Activated naive CD8-positive, alpha-beta T cell treated with anti-CD3 and anti-CD28 coated beads, Interleukin-2, amount 50 U/mL, for 24 hours (primary cell): ENCODE results near the gene POLR3A.

Source experiments
- ATAC-seq: fragments of 150-1000 bp; cut with Tn5 transposase; one replicate; pipeline ENCODE4 v1.10.0; 2021
- DNase-seq: peaks from one replicate; pipeline ENCODE4 v3.0.0; 2021
- H3K27ac Mint-ChIP-seq: one replicate; pipeline ENCODE4 v1.8.0; 2021; ENCODE audit warnings: mild to moderate bottlenecking, mixed read lengths
- H3K27me3 Mint-ChIP-seq: one replicate; pipeline ENCODE4 v1.8.0; 2021; ENCODE audit warnings: mixed read lengths
- H3K36me3 Mint-ChIP-seq: one replicate; pipeline ENCODE4 v1.8.0; 2021; ENCODE audit warnings: low read depth, mixed read lengths
- H3K4me1 Mint-ChIP-seq: one replicate; pipeline ENCODE4 v1.8.0; 2021; ENCODE audit warnings: mixed read lengths
- H3K4me3 Mint-ChIP-seq: one replicate; pipeline ENCODE4 v1.8.0; 2021; ENCODE audit warnings: mild to moderate bottlenecking, moderate library complexity, mixed read lengths
- H3K9me3 Mint-ChIP-seq: one replicate; pipeline ENCODE4 v1.8.0; 2021; ENCODE audit warnings: mixed read lengths

Gene POLR3A

GRCh38 chr10:77919713-77920108 lies 109.6 kb downstream of the POLR3A start:
- no peaks in the 10 kb centered on the region for H3K36me3 Mint-ChIP-seq
- H3K27ac Mint-ChIP-seq, result no peak overlapping the region
- no peaks in the 10 kb centered on the region for H3K9me3 Mint-ChIP-seq
- H3K27me3 Mint-ChIP-seq, result peaks cover 17% of the 10 kb centered on the region
- no peak for ATAC-seq
- H3K4me1 Mint-ChIP-seq, result no peaks in the 10 kb centered on the region
- no peak for DNase-seq
- H3K4me3 Mint-ChIP-seq, result no peak overlapping the region
